HG03280 (cell line): ENCODE results near the gene PRAC1.

Experiments used
- ATAC-seq: cut with Tn5 transposase; IDR thresholded peaks from one replicate; pipeline ENCODE4 v1.9.1; 2021; ENCODE audit warnings: mild to moderate bottlenecking, moderate library complexity; ENCODE audit not compliant: unreplicated experiment

Gene PRAC1

GRCh38 chr17:48747445-48748363 lies 25.4 kb upstream of the PRAC1 start:
- ATAC-seq, result no peak

- no peak for ATAC-seq
These were observed 24.7 kb upstream of the PRAC1 start for GRCh38 chr17:48746916-48747444.

GRCh38 chr17:48745381-48746275 lies 23.3 kb upstream of the PRAC1 start:
- ATAC-seq, result no peak

- no peak for ATAC-seq
These were observed 18.2 kb upstream of the PRAC1 start for GRCh38 chr17:48740537-48740936.

- no peak for ATAC-seq
These were observed 16.6 kb upstream of the PRAC1 start for GRCh38 chr17:48738803-48739526.

GRCh38 chr17:48738424-48738802 lies 16.1 kb upstream of the PRAC1 start:
- ATAC-seq, result no peak

GRCh38 chr17:48737330-48738043 lies 15.2 kb upstream of the PRAC1 start:
- ATAC-seq, result no peak

- no peak for ATAC-seq
These were observed 12.7 kb upstream of the PRAC1 start for GRCh38 chr17:48735062-48735351.

- no peak for ATAC-seq
These were observed 12.2 kb upstream of the PRAC1 start for GRCh38 chr17:48734333-48735061.

- ATAC-seq, result no peak
These were observed 11.5 kb upstream of the PRAC1 start for GRCh38 chr17:48733632-48734328.

- no peak for ATAC-seq
These were observed 10.6 kb upstream of the PRAC1 start for GRCh38 chr17:48732688-48733629.

GRCh38 chr17:48731355-48731754 lies 9.0 kb upstream of the PRAC1 start:
- no peak for ATAC-seq

- no peak for ATAC-seq
These were observed 7.9 kb upstream of the PRAC1 start for GRCh38 chr17:48730240-48730550.

GRCh38 chr17:48729335-48730239 lies 7.3 kb upstream of the PRAC1 start:
- no peak for ATAC-seq

GRCh38 chr17:48728232-48729231 lies 6.2 kb upstream of the PRAC1 start, which contains the start of gene HOXB13:
HOXB13 (minus strand) TSS chr17:48728750; CDS start chr17:48728593, 157 bp downstream.
- no peak for ATAC-seq
